Neural cell (in vitro differentiated cells): ENCODE measurements around the gene ZNF837. TPM values are rescaled to one million over a fixed set of nuclear protein-coding genes. Genes with fewer than 3 reads are reported as not detected.

Experiments
- H2AFZ ChIP-seq: fragments of 200-600, 300-800 bp; sonication (generic), shearing (Covaris generic); 2 replicates; pipeline ENCODE4 v1.6.0; 2014; ENCODE audit warnings: low read depth, mild to moderate bottlenecking, antibody characterized with exemption, low read length, moderate library complexity
- H3F3A ChIP-seq: fragments of 200-600 bp; shearing (Covaris generic); 2 replicates; pipeline ENCODE4 v1.6.1; 2016; ENCODE audit warnings: mild to moderate bottlenecking, moderate library complexity, mixed read lengths, antibody characterized with exemption, low read length; ENCODE audit not compliant: insufficient read depth, poor library complexity, severe bottlenecking
- H3K27ac ChIP-seq: fragments of 200-600, 300-800 bp; sonication (generic), shearing (Covaris generic); 2 replicates; pipeline ENCODE4 v1.5.1; 2014; ENCODE audit warnings: mild to moderate bottlenecking, low read length, moderate library complexity
- H3K27me3 ChIP-seq: fragments of 300-800, 200-600 bp; sonication (generic), shearing (Covaris generic); 2 replicates; pipeline ENCODE4 v1.6.0; 2014; ENCODE audit warnings: mild to moderate bottlenecking, low read depth, low read length, moderate library complexity; ENCODE audit not compliant: insufficient read depth
- H3K36me3 ChIP-seq: fragments of 300-800, 200-600 bp; sonication (generic), shearing (Covaris generic); 2 replicates; pipeline ENCODE4 v1.5.1; 2014; ENCODE audit warnings: mild to moderate bottlenecking, antibody characterized with exemption, low read length, moderate library complexity; ENCODE audit not compliant: insufficient read depth
- H3K4me2 ChIP-seq: fragments of 300-800, 200-600 bp; sonication (generic), shearing (Covaris generic); 2 replicates; pipeline ENCODE4 v1.6.0; 2014; ENCODE audit warnings: mild to moderate bottlenecking, low read length
- H3K4me3 ChIP-seq: fragments of 300-800, 200-600 bp; sonication (generic), shearing (Covaris generic); 2 replicates; pipeline ENCODE4 v1.5.1; 2014; ENCODE audit warnings: mild to moderate bottlenecking, low read length, moderate library complexity
- H3K79me2 ChIP-seq: fragments of 200-600 bp; shearing (Covaris generic); replicated peaks from 2 replicates; pipeline ENCODE4 v1.6.0; 2014; ENCODE audit warnings: mild to moderate bottlenecking, low read length, moderate library complexity; ENCODE audit not compliant: insufficient read depth
- H3K9ac ChIP-seq: fragments of 300-800, 200-600 bp; sonication (generic), shearing (Covaris generic); 2 replicates; pipeline ENCODE4 v1.6.1; 2016; ENCODE audit warnings: mild to moderate bottlenecking, low read length, mixed read lengths
- H3K9me2 ChIP-seq: fragments of 200-600 bp; shearing (Covaris generic); 2 replicates; pipeline ENCODE4 v1.6.1; 2016; ENCODE audit warnings: mild to moderate bottlenecking, low read length, mixed read lengths; ENCODE audit not compliant: insufficient read depth
- H3K9me3 ChIP-seq: fragments of 200-600, 300-800 bp; sonication (generic), shearing (Covaris generic); 2 replicates; pipeline ENCODE4 v1.6.1; 2016; ENCODE audit warnings: mild to moderate bottlenecking, mixed run types, low read length, moderate library complexity, mixed read lengths
- H4K20me1 ChIP-seq: fragments of 200-600 bp; shearing (Covaris generic); 2 replicates; pipeline ENCODE4 v1.6.1; 2016; ENCODE audit warnings: mild to moderate bottlenecking, mixed run types; ENCODE audit not compliant: insufficient read depth
- CTCF ChIP-seq: fragments of 450-650 bp; IDR thresholded peaks from 2 replicates; pipeline ENCODE4 v1.5.1; 2014; ENCODE audit warnings: antibody characterized with exemption, mild to moderate bottlenecking, moderate library complexity; ENCODE audit not compliant: poor library complexity, severe bottlenecking
- EP300 ChIP-seq: fragments of 450-650 bp; conservative IDR thresholded peaks from 2 replicates; pipeline ENCODE4 v1.6.1; 2014; ENCODE audit warnings: antibody characterized with exemption, mild to moderate bottlenecking, moderate library complexity; ENCODE audit not compliant: poor library complexity, severe bottlenecking
- EZH2 ChIP-seq: fragments of 200-600, 300-800 bp; shearing (Covaris generic), sonication (generic); IDR thresholded peaks from 2 replicates; pipeline ENCODE4 v1.6.1; 2014; ENCODE audit warnings: antibody characterized with exemption, low read length, borderline replicate concordance, mild to moderate bottlenecking; ENCODE audit not compliant: insufficient read depth, poor library complexity, severe bottlenecking
- MXI1 ChIP-seq: fragments of 450-650 bp; conservative IDR thresholded peaks from 2 replicates; pipeline ENCODE4 v1.6.1; 2014; ENCODE audit warnings: antibody characterized with exemption, mild to moderate bottlenecking; ENCODE audit not compliant: poor library complexity, severe bottlenecking
- POLR2AphosphoS5 ChIP-seq: IDR thresholded peaks from 2 replicates; pipeline ENCODE4 v1.6.1; 2012
- RAD21 ChIP-seq: fragments of 450-650 bp; conservative IDR thresholded peaks from 2 replicates; pipeline ENCODE4 v1.6.1; 2014; ENCODE audit warnings: antibody characterized with exemption, mild to moderate bottlenecking, moderate library complexity
- REST ChIP-seq: IDR thresholded peaks from 2 replicates; pipeline ENCODE4 v1.6.1; 2012; ENCODE audit warnings: borderline replicate concordance
- SMC3 ChIP-seq: fragments of 450-650 bp; conservative IDR thresholded peaks from 2 replicates; pipeline ENCODE4 v1.6.1; 2014; ENCODE audit warnings: antibody characterized with exemption, mild to moderate bottlenecking, moderate library complexity; ENCODE audit not compliant: poor library complexity
- TAF1 ChIP-seq: IDR thresholded peaks from 2 replicates; pipeline ENCODE4 v1.6.1; 2012; ENCODE audit warnings: low read depth
- polyA plus RNA-seq: library from polyadenylated mRNA; depleted of rRNA; stranded (reverse); fragments of >200 nt; gene quantifications from 2 replicates; pipeline ENCODE4 v1.2.3, GENCODE V29; 2014

ZNF837 gene
- polyA plus RNA-seq, 1 donor from 2014 or later: 4.5 TPM

GRCh38 chr19:58399903-58400302, 19.1 kb upstream of the ZNF837 start:
- no peaks in the 10 kb centered on the region for H3F3A ChIP-seq
- TF ChIP-seq SMC3 (no peak), EZH2 (no peak), TAF1 (no peak), MXI1 (no peak), CTCF (no peak), EP300 (no peak), REST (no peak), RAD21 (no peak), POLR2AphosphoS5 (no peak)
- H3K9ac ChIP-seq: no peak overlapping the region
- no peaks in the 10 kb centered on the region for H3K9me2 ChIP-seq
- H3K79me2 ChIP-seq: peaks cover 12% of the 10 kb centered on the region
- peak overlapping the region; percentile 81 for H3K4me3 ChIP-seq
- no peak overlapping the region for H3K4me2 ChIP-seq
- no peaks in the 10 kb centered on the region for H3K9me3 ChIP-seq
- H3K27ac ChIP-seq: no peak overlapping the region
- H3K27me3 ChIP-seq: no peaks in the 10 kb centered on the region
- no peak overlapping the region for H2AFZ ChIP-seq
- no peaks in the 10 kb centered on the region for H3K36me3 ChIP-seq
- no peaks in the 10 kb centered on the region for H4K20me1 ChIP-seq

GRCh38 chr19:58398545-58398944, 17.7 kb upstream of the ZNF837 start:
- Histone ChIP-seq H3K79me2 (peaks cover 12% of the 10 kb centered on the region), H4K20me1 (no peaks in the 10 kb centered on the region), H3K36me3 (no peaks in the 10 kb centered on the region), H2AFZ (no peak overlapping the region), H3K9ac (no peak overlapping the region), H3K9me2 (no peaks in the 10 kb centered on the region), H3K4me2 (no peak overlapping the region), H3F3A (no peaks in the 10 kb centered on the region), H3K4me3 (no peak overlapping the region), H3K27me3 (no peaks in the 10 kb centered on the region), H3K9me3 (no peaks in the 10 kb centered on the region), H3K27ac (no peak overlapping the region)
- TF ChIP-seq TAF1 (no peak), REST (no peak), CTCF (no peak), RAD21 (no peak), SMC3 (no peak), EP300 (no peak), EZH2 (no peak), POLR2AphosphoS5 (no peak), MXI1 (no peak)
